ENCODE data around the gene EPB41L4A. TPM values are rescaled to one million over a fixed set of nuclear protein-coding genes. Genes with fewer than 3 reads are reported as not detected.

The EPB41L4A gene
- total and polyA plus RNA-seq, 2 experiments from 2014 or later, result 0.11 to 0.76 TPM

DNA sequence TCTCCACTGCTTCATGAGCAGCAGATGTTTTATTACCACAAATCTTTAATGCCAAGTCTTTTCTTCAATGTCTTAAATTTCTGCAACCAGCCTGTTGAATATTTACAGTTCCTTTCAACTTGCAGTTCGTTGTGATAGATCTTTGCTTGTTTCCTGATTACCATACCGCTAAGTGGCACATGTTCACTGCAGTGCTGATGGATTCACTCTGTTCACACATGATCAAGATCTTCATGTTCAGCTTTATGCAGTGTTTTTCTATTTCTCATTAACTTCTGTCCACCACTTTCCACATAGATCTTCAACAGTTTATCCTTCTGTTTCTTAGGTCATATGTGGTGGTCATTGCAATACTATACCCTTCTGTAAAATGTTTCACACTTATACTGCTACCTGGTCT, 280.6 kb downstream of the EPB41L4A start:
- DNase-seq, result no peak
- Histone ChIP-seq H3F3A (ENCODE audit: insufficient read depth) (no peaks in the 10 kb centered on the region), H3K27ac (no peak overlapping the region), H3K27me3 (replicated peaks; ENCODE audit: insufficient read depth) (no peaks in the 10 kb centered on the region), H2AFZ (no peak overlapping the region), H4K20me1 (ENCODE audit: insufficient read depth) (no peaks in the 10 kb centered on the region), H3K4me3 (no peak overlapping the region), H3K4me2 (ENCODE audit: unreplicated experiment) (no peak overlapping the region), H3K79me2 (ENCODE audit: insufficient read depth) (no peaks in the 10 kb centered on the region), H3K9me3 (ENCODE audit: low read depth) (no peaks in the 10 kb centered on the region), H3K36me3 (ENCODE audit: low read depth) (no peaks in the 10 kb centered on the region), H3K9ac (no peak overlapping the region), H3K9me2 (ENCODE audit: insufficient read depth) (no peaks in the 10 kb centered on the region), H3K4me1 (ENCODE audit: insufficient read depth) (peaks cover 9% of the 10 kb centered on the region; the same call in 1 of the 2 replicates)
- 41 to 50% methylated on average over 2 of the region's 2 CpGs for WGBS, 2 experiments (ENCODE audit: low coverage in 1 of 2, low lambda C conversion rate in 2 of 2, missing lambda C conversion rate in 2 of 2)
- TF ChIP-seq EZH2phosphoT487 (IDR thresholded peaks at IDR 0.05; ENCODE audit: insufficient read depth, low read depth) (no peak), EZH2 (IDR thresholded peaks at IDR 0.05; ENCODE audit: insufficient read depth, poor library complexity, severe bottlenecking) (no peak)
- in situ Hi-C loops (cut with MboI), result no loop called here

DNA sequence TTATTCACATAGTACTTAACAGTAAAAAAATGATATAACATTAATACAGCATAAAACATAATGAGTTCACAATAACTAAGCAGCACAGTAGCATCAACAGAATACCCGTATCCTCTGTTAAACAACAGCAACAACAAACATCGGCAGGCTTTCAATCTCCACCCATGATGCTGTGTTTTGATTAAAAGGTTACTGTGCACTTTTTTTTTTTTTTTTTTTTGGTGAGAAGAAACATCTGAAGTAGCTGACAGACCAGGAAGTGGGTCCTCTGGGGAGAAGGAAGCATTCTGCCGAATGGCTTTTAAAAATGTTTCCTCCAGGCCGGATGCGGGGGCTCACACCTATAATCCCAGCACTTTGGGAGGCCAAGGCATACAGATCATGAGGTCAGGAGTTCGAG, 282.3 kb downstream of the EPB41L4A start:
- no peak overlapping the region for H3K4me3 ChIP-seq
- H3K4me2 ChIP-seq (ENCODE audit: unreplicated experiment), result no peak overlapping the region
- H3K27ac ChIP-seq, result no peak overlapping the region
- no peak for TF ChIP-seq EZH2phosphoT487 (IDR thresholded peaks at IDR 0.05; ENCODE audit: insufficient read depth, low read depth)
- H3K27me3 ChIP-seq (replicated peaks; ENCODE audit: insufficient read depth), result no peaks in the 10 kb centered on the region
- no peak overlapping the region for H3K9ac ChIP-seq
- H4K20me1 ChIP-seq (ENCODE audit: insufficient read depth), result no peaks in the 10 kb centered on the region
- H3K9me2 ChIP-seq (ENCODE audit: insufficient read depth), result no peaks in the 10 kb centered on the region
- in situ Hi-C loops (cut with MboI), result no loop called here
- no peaks in the 10 kb centered on the region for H3K36me3 ChIP-seq (ENCODE audit: low read depth)
- H3K9me3 ChIP-seq (ENCODE audit: low read depth), result no peaks in the 10 kb centered on the region
- H2AFZ ChIP-seq, result no peak overlapping the region
- no peaks in the 10 kb centered on the region for H3K4me1 ChIP-seq (ENCODE audit: insufficient read depth)
- H3F3A ChIP-seq (ENCODE audit: insufficient read depth), result no peaks in the 10 kb centered on the region
- no peaks in the 10 kb centered on the region for H3K79me2 ChIP-seq (ENCODE audit: insufficient read depth)
- DNase-seq, result no peak
- 87 to 92% methylated on average over 6 of the region's 6 CpGs for WGBS, 2 experiments (ENCODE audit: low coverage in 1 of 2, low lambda C conversion rate in 2 of 2, missing lambda C conversion rate in 2 of 2)

GRCh38 chr5:112127861-112128260, 291.2 kb downstream of the EPB41L4A start:
- Histone ChIP-seq H3F3A (ENCODE audit: insufficient read depth) (no peaks in the 10 kb centered on the region), H3K27me3 (replicated peaks; ENCODE audit: insufficient read depth) (no peaks in the 10 kb centered on the region), H3K4me2 (ENCODE audit: unreplicated experiment) (no peak overlapping the region), H3K9ac (no peak overlapping the region), H3K27ac (no peak overlapping the region), H4K20me1 (ENCODE audit: insufficient read depth) (no peaks in the 10 kb centered on the region), H3K36me3 (ENCODE audit: low read depth) (no peaks in the 10 kb centered on the region), H3K4me1 (ENCODE audit: insufficient read depth) (peaks cover 9% of the 10 kb centered on the region; the same call in 1 of the 2 replicates), H3K79me2 (ENCODE audit: insufficient read depth) (no peaks in the 10 kb centered on the region), H3K9me2 (ENCODE audit: insufficient read depth) (no peaks in the 10 kb centered on the region), H2AFZ (no peak overlapping the region), H3K9me3 (ENCODE audit: low read depth) (no peaks in the 10 kb centered on the region), H3K4me3 (no peak overlapping the region)
- TF ChIP-seq EZH2 (IDR thresholded peaks at IDR 0.05; ENCODE audit: insufficient read depth, poor library complexity, severe bottlenecking) (no peak), EZH2phosphoT487 (IDR thresholded peaks at IDR 0.05; ENCODE audit: insufficient read depth, low read depth) (no peak)
- DNase-seq, result no peak
- in situ Hi-C loops (cut with MboI), result no loop called here

GRCh38 chr5:112126982-112127381, 292.1 kb downstream of the EPB41L4A start:
- WGBS, 2 experiments (ENCODE audit: low coverage in 1 of 2, low lambda C conversion rate in 2 of 2, missing lambda C conversion rate in 2 of 2), result 91 to 96% methylated on average over 4 of the region's 4 CpGs
- H2AFZ ChIP-seq, result no peak overlapping the region
- in situ Hi-C loops (cut with MboI), result no loop called here

DNA sequence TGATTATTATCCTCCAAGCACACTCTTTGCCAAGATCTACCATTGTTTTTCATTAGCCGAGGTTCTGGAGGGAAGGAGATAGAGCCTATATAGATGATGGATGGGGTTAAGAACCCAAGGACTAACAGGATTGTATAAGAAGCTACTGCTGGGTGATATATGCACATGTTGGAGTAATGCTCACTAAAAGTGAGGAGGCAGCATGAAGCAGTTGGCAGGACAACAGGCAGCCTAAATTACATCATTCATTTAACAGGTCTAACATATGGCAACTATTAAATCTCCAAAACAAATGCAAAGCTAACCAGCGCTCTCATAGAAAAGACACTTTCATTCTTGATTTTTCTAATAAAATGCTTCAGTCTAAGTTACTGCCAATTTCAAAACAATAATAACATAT, 293.2 kb downstream of the EPB41L4A start:
- no peaks in the 10 kb centered on the region for H4K20me1 ChIP-seq (ENCODE audit: insufficient read depth)
- H2AFZ ChIP-seq, result no peak overlapping the region
- peak; percentile 79 for DNase-seq
- H3F3A ChIP-seq (ENCODE audit: insufficient read depth), result no peaks in the 10 kb centered on the region
- no peak overlapping the region for H3K4me3 ChIP-seq
- 32 to 36% methylated on average over 2 of the region's 2 CpGs for WGBS, 2 experiments (ENCODE audit: low coverage in 1 of 2, low lambda C conversion rate in 2 of 2, missing lambda C conversion rate in 2 of 2)
- TF ChIP-seq EZH2phosphoT487 (IDR thresholded peaks at IDR 0.05; ENCODE audit: insufficient read depth, low read depth) (no peak), EZH2 (IDR thresholded peaks at IDR 0.05; ENCODE audit: insufficient read depth, poor library complexity, severe bottlenecking) (no peak)
- peak overlapping the region; percentile 21; the same call in 1 of the 2 replicates for H3K9ac ChIP-seq
- H3K9me3 ChIP-seq (ENCODE audit: low read depth), result no peaks in the 10 kb centered on the region
- no peak overlapping the region; the same call in 1 of the 2 replicates for H3K27ac ChIP-seq
- in situ Hi-C loops (cut with MboI), result no loop called here
- H3K4me1 ChIP-seq (ENCODE audit: insufficient read depth), result peaks cover 9% of the 10 kb centered on the region; the same call in 1 of the 2 replicates
- H3K36me3 ChIP-seq (ENCODE audit: low read depth), result no peaks in the 10 kb centered on the region
- no peaks in the 10 kb centered on the region for H3K9me2 ChIP-seq (ENCODE audit: insufficient read depth)
- H3K4me2 ChIP-seq (ENCODE audit: unreplicated experiment), result peak overlapping the region; percentile 23
- no peaks in the 10 kb centered on the region for H3K79me2 ChIP-seq (ENCODE audit: insufficient read depth)
- no peaks in the 10 kb centered on the region for H3K27me3 ChIP-seq (replicated peaks; ENCODE audit: insufficient read depth)

More at GRCh38 chr5:112126982-112127381, 292.1 kb downstream of the EPB41L4A start:
- no peak for TF ChIP-seq EZH2 (IDR thresholded peaks at IDR 0.05; ENCODE audit: insufficient read depth, poor library complexity, severe bottlenecking)
- no peak for TF ChIP-seq EZH2phosphoT487 (IDR thresholded peaks at IDR 0.05; ENCODE audit: insufficient read depth, low read depth)
- Histone ChIP-seq H3K9me2 (ENCODE audit: insufficient read depth) (no peaks in the 10 kb centered on the region), H3K79me2 (ENCODE audit: insufficient read depth) (no peaks in the 10 kb centered on the region), H3F3A (ENCODE audit: insufficient read depth) (no peaks in the 10 kb centered on the region), H3K4me3 (no peak overlapping the region), H3K4me1 (ENCODE audit: insufficient read depth) (peaks cover 9% of the 10 kb centered on the region; the same call in 1 of the 2 replicates), H3K4me2 (ENCODE audit: unreplicated experiment) (no peak overlapping the region), H4K20me1 (ENCODE audit: insufficient read depth) (no peaks in the 10 kb centered on the region), H3K9ac (no peak overlapping the region), H3K27me3 (replicated peaks; ENCODE audit: insufficient read depth) (no peaks in the 10 kb centered on the region), H3K36me3 (ENCODE audit: low read depth) (no peaks in the 10 kb centered on the region), H3K9me3 (ENCODE audit: low read depth) (no peaks in the 10 kb centered on the region), H3K27ac (no peak overlapping the region)
- DNase-seq, result no peak

Measured in GM23248 (cell line).